UCSD-AML1 (cell line): ENCODE measurements around the gene ADAMTSL3.

ENCODE experiments used
- DNase-seq: peaks from one replicate; lab custom pipeline; 2025; ENCODE audit not compliant: unreplicated experiment; lab: John Stamatoyannopoulos, UW

The ADAMTSL3 gene

DNA sequence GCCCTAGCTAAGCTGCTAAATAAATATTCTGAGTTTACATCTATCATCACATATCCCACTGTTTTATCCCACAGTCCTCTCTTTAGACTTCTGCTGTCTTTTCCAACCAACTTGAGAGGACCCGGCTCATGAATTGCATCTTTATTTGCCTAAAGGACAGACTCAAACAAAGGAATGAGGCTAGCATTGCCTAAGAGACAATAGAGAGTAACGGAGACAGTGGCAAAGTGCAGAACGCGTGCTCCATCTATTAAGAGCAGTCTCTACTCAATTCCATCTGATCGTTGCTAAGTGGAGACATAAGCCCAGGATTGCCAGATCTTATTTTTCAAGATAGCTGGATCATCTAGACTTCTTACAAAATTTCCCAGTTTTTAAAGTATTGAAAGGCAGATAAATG is 2.3 kb downstream of the ADAMTSL3 start:
- DNase-seq, result no peak

DNA sequence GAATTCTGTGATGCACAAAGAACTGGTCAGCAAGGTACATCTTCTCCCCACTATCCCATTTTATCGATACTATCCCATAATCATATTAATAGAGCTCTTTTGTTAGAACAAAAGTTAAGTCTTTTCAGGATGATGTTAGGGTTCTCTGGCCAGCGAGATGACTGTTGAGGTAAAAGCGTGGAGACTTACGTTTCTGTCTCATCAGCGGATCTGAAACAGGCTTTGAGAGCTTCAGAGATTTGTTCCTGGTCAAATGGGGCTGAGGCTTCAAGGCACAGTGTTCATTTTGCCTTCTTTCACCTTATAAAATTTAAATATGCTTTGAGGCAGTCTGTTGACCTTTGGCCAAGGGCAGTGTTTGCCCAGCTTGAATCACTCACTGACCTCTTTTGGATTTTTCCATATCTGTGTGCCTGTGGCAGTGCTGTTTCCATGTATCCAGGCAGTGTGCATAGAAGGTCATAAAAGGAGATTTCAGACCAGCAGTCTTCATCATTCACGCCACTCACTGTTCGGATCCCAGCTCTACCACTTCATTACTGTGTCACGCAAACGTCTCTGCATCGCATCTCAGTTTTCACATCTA is 3.1 kb downstream of the ADAMTSL3 start:
- DNase-seq, result no peak

DNA sequence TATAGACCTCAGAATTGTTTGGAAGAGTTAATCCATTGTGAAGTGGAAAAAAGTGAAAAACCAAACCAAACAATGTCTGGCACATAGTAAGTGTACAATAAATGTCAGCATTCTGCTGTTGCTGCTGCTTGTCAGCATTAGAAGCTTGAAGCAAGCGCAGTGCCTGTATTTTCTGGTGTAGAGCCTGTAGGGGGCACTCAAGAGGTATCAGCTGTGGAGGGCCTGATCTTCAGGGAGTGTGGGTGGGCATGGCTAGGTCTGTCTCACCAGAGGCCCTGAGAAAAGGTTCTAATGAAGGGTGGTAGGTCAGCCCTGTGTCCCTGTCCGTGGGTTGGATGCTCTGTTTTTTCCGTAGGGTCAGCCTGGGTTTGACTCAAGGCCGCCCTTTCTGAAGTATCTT is 3.6 kb downstream of the ADAMTSL3 start:
- no peak for DNase-seq

DNA sequence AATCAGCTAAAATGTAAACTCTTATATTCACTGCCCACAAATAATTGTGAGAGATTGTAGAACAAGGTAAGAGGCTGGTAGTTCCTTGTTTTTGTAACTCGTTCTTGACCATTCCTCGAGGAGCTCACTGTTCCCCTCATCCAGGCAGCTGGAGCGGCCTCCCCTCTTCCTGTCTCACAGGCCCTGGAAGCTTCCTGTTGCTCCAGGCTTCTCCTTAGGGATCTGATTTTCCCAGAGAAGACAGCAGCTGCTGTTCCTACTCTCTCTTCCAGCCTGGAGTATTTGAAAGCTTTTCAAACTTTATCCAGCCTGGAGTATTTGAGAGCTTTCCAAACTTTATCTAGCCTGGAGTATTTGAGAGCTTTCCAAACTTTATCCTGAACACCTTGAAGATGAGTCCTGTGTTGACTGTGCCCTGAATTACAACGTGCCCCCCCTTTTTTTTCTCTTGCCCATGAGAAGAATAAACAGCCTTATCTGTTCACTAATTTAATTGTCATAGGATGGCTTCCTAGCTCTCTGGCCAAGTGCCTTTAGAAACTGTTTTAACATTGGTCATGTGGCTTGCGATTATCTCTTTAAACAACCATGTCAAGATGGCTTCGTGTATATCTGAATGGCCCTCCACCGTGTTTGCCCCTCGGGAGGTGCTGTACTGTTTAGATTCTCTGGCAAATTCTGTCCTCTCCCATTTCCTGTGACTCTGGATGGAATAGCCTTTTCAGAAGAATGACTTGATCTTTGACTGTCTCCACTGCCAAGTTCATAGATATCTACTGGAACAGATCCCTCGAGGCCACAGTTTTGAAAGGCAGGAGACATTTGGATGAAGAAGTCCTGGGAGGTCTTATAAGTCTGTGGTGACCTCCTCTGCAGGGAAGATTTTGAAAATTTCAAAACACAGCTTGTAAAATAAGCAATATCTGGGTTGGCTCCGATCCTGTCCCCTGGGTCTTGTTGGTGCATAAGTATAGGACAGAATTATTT is 4.8 kb downstream of the ADAMTSL3 start:
- no peak for DNase-seq

DNA sequence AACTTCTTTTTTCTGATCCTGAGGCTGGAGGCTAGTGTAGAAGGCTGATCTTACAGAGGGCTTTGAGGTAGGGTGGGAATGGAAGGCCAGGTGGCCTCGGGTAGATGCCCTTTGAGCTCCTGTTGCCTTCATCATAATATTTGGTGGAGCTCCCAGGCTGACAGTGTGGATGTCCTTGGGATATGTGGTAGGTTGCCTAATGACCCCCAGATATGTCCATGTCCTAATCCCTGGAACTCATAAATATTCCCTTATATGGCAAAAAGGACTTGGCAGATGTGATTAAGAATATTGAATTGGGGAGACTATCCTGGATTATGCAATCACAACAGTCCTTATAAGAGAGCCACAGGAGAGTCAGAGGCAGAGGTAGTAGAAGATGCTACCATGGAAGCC is 5.5 kb downstream of the ADAMTSL3 start:
- no peak for DNase-seq

DNA sequence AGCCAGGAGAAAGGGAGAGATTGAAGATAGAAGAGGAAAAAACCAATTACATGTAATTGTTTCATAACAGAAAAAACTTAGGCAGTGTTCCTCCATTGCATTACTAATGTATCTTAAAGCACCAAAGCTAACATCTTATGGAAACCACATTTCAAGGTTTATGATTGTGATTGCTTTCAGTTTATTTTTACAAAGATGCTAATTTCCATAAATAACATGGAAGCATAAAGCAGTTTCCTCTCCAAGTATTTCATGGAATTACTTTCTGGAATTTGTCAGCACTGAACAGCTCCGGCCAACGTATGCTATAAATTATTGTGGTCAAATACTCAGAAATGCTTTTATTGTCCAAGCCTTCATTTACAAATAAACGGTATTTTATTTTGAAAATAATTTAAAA is 11.6 kb downstream of the ADAMTSL3 start:
- no peak for DNase-seq

DNA sequence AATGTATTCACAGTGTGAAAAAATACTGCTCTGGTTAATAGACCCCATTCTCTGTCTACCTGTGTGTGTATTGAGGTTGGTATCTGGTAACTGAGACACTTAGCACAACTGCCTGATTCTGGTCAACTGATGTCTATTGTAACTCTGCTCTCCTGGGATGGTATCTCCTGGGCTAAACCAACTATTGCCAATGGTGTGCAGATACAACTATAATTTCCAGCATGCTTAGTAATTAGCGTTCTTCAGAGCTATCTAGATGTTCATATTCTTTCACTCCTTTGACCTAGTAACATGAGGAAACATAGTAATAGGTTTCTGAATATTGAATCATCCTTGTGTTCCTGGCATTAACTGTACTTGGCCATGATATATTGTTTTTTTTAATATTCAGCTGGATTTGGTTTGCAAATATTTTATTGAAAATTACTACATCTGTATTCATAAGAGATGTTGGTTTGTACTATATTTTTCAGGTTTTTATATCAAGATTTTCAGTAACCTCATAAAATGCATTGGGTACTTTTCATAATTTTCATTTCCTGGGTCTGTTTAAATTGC is 16.8 kb downstream of the ADAMTSL3 start:
- DNase-seq, result no peak

DNA sequence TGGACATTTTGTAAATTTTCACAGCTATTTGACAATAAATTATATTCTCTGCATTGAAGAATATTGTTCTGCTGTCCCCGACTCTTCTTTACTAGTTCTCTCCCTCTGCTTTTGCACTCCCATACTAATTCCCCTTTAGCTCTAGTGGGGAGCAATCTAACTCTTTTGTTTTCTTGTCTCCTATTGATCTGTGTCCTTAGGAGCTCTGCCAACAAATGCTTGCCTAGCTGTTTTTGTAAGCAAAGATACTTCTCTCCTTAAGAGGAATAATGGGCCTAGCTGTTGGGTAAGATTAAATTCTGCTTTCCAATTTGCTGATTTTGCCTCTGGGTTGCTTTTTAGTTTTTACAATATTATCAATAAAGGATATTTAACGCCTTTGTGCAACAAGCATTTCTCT is 17.7 kb downstream of the ADAMTSL3 start:
- DNase-seq, result no peak

DNA sequence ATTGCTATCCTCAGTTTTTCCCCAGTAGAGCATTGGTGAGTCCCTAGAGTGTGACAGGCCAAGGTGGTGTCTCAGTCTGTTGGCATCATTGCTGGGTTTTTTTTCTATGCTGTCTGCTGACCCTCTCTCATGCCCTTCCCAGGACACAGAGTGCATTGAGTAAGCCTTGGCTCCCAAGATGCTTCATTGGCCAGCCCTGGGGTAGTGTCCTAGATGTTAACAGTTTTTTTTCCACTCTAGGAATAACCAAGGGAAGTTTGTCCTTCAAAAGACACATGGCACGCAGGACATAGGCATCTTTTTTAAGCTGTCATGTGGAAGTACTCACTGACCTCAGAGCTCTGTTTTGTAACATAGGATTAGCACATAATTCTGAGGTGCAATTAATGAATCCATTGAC is 19.5 kb downstream of the ADAMTSL3 start:
- DNase-seq, result no peak

DNA sequence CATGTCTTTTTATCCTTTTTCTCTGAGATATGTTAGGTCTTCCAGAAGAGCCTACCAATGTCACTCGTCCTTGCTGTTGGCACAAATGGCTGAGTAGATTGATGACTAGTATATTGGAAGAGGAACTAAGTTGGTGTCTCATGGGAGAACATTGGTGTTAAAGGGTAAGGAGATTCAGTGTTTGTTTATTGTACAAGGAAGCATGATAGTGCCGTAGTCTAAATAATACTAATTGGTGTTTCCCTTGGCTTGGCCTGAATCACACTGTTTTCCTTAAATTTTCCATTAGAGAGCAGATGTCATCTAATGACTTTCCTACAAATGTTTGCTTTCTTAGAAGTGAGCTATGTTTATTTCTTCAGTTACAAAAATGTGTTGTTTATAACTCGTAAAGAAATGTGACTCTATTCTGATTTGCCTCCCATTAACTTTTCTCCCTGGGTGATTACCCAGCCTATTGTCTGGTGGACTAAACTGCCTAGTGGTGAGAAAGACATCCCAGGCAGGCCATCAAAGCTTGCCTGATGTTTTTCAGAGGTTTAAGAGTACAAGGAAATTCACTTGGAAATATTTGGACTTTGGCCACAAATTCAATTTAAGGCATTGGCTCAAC is 28.7 kb downstream of the ADAMTSL3 start:
- no peak for DNase-seq

DNA sequence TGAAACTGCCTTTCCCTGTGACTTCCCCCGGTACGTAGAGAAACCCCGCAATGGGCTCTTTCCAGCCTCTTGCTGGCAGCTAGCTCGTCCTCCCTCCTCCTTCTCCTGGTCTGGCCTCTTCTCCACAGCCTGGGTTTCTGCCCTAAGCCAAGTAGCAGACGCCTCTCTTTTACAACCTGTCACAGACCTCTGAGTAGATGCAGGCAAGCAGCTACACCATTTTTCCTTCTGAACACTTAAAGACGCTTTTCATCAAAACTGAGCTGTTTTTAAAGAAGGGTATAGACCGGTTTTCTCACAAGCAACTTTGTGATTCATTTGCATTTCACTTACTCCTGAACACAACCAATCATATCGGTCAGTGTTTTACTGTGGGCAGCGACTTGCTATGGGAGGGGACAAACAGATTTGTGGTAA is 32.0 kb downstream of the ADAMTSL3 start:
- DNase-seq, result no peak

DNA sequence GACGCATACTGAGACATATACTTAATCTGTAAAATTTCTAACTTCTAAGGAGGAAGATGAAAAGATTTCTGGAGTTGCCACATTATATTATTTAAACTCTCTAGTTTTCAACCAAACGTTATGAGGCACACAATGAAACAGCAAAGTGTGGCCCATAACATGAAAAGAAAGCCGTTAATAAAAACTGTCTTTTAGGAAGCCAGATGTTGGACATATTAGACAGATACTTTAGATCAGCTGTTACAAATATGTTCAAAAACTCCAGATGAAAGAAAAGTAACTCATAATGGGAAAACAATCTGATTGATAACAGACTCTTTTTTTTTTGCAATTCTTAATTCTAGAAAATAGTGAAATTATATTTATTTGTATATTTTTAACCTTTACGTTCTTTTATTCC is 34.3 kb downstream of the ADAMTSL3 start:
- DNase-seq, result no peak

DNA sequence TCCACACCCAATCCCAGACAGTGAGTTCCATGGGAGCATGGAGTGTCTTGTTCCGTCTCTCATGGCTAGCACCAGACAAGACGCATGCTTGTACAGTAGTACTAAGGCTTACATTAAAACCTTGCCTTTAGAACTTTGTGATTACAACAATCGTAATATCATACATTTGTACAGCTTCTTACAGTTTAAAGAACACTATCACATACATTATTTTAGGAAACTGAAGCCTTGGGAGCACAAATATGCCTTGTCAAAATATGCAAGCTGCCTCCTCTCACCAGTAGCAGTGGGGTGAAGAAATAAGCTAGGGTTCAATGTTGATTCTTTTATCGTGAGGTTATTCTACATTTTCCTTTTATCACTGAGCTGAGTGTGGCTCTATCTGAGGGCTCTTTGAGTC is 36.8 kb downstream of the ADAMTSL3 start:
- DNase-seq, result no peak

DNA sequence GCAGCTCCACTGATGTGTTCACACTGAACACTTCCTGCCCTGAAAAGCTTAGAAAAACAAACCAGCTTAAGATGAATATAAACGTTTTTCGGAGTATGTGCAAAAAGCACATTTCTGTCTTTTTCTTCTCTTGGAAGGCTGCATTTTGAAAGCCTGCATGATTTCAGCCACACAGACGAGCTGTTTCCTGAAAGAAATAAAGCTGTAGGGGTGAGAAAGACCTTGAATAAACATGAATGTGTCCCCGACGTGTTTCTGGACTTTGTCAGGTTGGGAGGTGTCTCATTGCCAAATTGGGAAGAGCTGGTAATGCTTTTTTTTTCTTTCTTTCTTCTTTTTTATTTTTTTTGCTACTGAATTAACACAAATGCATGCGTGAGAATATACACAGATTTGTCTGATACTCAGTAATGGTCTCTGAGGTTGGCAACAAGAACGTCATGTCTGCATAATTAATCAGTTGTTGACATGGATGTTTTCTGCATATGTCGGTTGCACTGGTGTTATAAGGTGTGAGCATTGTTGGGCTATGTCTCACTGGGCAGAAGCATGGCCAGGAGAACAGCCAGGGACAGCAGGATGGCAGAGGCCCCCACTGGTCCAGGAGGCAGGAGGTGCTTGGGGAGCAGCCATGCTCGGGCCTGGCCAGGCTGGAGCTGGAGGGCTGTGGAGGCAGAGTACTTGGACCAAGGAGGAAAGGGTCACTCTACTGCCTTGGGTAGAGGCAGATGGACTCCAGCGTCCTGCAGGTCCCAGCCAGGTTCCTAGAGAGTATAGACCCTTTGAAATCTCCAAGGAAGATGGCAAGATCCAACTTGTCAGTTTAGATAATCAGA is 39.0 kb downstream of the ADAMTSL3 start:
- no peak for DNase-seq

DNA sequence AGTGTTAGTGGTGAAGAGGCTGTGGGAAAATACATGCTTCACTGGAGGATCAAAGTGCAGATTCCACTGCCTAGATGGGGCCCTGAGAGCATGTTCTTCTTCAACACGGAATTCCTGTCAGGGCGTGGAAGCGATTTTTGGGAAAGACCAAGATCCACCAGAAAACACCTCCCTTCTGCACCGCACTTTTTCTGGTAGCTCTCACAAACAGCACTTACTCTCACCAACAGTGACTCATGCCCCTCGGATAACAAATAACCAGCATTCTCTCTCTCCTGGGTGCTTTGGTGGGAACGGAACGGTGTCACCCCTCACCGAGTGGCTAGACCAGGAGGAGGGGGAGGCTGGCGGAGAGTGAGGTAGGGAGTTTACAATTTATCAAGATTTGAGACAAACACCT is 40.1 kb downstream of the ADAMTSL3 start:
- DNase-seq, result no peak

DNA sequence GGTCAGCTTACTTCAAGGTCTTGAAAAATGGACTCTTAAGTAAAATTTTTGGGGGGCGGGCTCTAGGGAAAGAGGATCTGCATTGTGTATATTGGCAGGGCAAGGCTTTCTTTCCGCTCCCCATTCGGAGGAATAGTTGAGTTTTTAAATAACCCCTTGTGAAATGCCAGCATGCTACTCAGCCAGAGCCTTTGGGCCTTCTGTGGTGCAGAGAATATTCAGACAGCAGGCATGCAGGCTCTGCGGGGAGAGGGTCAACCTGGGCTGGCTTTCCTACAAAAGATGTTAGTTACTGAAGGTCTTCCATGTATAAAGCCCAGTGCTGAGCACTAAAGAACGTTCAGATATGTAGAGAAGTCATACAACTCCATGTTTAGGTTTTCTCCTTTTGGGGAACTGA is 40.6 kb downstream of the ADAMTSL3 start:
- no peak for DNase-seq

DNA sequence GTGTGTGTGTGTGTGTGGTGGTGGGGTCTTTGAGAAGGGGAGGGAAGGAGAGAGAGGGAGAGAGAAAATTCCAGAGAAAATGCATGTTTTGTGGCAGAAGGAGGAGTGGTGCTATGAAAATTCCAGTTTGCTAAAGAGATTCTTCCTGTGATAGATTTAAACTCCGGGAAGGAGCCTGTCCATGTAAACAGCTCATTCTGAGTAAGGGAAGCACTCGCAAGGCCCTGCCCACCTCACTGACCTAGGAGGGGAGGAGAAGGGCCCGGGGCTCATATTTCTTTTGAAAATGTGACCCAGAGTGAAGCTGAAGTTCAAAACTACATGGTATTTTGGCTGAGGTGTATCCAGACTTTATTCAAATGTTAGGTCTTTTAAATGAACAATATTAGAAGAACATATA is 41.3 kb downstream of the ADAMTSL3 start:
- no peak for DNase-seq

DNA sequence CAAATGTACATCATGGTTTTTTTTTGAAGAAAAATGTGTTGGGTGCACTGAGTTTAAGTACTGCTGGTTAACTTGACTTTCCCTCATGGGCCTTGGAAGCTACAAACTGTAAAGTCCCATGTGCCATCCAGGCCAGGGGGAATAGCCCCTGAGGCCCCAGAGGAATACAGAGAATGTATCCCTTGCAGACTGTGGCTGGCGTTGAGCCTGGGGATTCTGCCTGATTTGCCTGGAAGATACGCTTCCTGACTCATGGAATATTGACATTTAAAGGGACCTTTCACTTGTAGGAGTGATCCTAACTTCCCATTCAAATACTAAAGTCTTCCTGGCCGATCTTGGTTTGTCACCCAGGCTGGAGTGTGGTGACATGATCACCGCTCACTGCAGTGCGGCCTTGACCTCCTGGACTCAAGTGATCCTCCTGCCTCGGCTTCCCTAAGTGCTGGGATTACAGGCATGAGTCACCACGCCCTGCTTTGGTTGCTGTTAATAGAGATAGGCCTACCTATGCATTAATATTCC is 42.0 kb downstream of the ADAMTSL3 start:
- DNase-seq, result no peak

DNA sequence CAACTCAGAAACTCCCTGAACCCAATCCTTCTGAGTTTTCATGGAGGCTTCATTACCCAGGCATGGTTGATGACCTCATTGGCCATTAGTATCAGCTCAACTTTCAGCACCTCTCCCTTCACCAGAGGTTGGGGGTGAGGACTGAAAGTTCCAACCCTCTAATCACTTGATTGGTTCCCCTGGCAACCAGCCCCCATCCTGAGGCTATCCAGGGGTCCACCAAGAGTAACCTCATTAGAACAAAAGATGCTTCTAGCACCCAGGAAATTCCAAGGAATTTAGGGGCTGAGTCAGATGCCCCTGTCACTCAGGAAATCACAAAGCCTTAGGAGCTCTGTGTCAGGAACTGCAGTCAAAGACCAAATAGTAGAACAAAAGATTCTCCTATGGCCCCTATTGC is 43.8 kb downstream of the ADAMTSL3 start:
- no peak for DNase-seq

DNA sequence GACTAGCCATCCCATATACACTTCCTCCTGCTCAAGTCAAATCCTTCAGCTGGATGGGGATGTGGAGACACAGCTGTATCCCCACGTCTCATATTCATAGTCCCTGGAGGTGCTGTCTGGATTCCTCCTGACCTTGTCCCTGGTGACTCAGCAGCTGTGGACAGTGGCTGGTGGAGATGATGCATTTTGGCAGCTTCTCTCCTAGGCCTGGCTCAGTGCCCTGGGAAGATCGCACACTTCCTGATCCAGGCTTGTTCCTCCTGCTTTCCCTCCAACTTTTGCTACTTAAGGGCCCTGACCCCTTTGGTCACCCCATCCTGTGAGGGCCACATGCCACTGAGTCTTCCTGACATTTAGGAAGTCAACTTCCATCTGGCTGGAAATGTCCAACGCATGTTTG is 44.4 kb downstream of the ADAMTSL3 start:
- DNase-seq, result no peak

DNA sequence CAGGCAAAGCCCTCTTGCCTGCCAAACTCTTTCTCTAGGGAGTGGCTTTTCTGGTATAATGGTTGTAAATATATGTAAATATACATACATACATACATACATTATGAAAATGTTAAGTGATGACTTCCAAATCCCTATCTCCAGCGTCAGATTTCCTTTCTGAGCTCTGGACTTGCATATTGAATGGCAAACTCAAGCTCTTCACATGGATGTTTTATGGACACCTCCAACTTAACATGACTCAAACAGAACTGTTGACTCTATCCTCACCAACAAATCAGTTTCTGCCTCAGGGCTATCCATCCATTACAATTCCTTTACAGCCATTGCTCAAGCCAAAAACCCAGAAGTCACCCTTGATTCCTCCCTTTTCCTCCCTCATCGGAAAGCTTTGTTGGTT is 45.1 kb downstream of the ADAMTSL3 start:
- DNase-seq, result no peak
